Heart left ventricle (tissue), 16 donors: ENCODE results near the gene SZRD1. TPM values are rescaled to one million over a fixed set of nuclear protein-coding genes. Genes with fewer than 3 reads are reported as not detected.

ENCODE experiments used
- ATAC-seq, 4 donors: fragments of 200-7000 bp; cut with Tn5 transposase; one replicate each; pipeline ENCODE4 v1.9.1; 2020 to 2022; ENCODE audit warnings: moderate library complexity in 4 of 4, mild to moderate bottlenecking in 3 of 4, moderate number of reproducible peaks in 1 of 4
- DNase-seq, 5 donors: peaks; one replicate each; pipeline ENCODE4 v3.0.0-alpha.2; 2020
- H3K27ac ChIP-seq, 12 donors: fragments of 200-600 bp; sonication (generic) in 4 of 12; one replicate each; pipeline versions ENCODE4 v1.5.0 to v1.8.0; 2016 to 2022; ENCODE audit warnings: mild to moderate bottlenecking in 2 of 12
- H3K27me3 ChIP-seq, 9 donors: fragments of 200-600 bp; sonication (generic) in 2 of 9; one replicate each; pipeline versions ENCODE4 v1.5.1 to v1.8.0; 2016 to 2022; ENCODE audit warnings: mild to moderate bottlenecking in 3 of 9
- H3K36me3 ChIP-seq, 9 donors: fragments of 200-600 bp; sonication (generic) in 2 of 9; one replicate each; pipeline versions ENCODE4 v1.5.0 to v1.8.0; 2018 to 2022; ENCODE audit warnings: mild to moderate bottlenecking in 2 of 9
- H3K4me1 ChIP-seq, 12 donors: fragments of 200-600 bp; sonication (generic) in 4 of 12; one replicate each; pipeline versions ENCODE4 v1.5.0 to v1.8.0; 2016 to 2022; ENCODE audit warnings: mild to moderate bottlenecking in 3 of 12
- H3K4me3 ChIP-seq, 12 donors: fragments of 200-600 bp; sonication (generic) in 4 of 12; one replicate each; pipeline versions ENCODE4 v1.5.0 to v1.8.0; 2017 to 2022; ENCODE audit warnings: mild to moderate bottlenecking in 9 of 12, moderate library complexity in 4 of 12
- H3K9me3 ChIP-seq, 12 donors: fragments of 200-600 bp; sonication (generic) in 4 of 12; one replicate each; pipeline versions ENCODE4 v1.5.0 to v1.8.0; 2016 to 2022; ENCODE audit warnings: mild to moderate bottlenecking in 1 of 12
- CTCF ChIP-seq, 12 donors: fragments of 200-600 bp; sonication (generic) in 4 of 12; IDR thresholded peaks; one replicate each; pipeline versions ENCODE4 v1.5.0 to v1.8.0; 2018 to 2022; ENCODE audit warnings: antibody characterized with exemption in 12 of 12, mild to moderate bottlenecking in 5 of 12
- POLR2A ChIP-seq, 2 donors: fragments of 450-650 bp; IDR thresholded peaks; one replicate each; pipeline ENCODE4 v1.6.1; 2017; ENCODE audit warnings: antibody characterized with exemption in 2 of 2, mild to moderate bottlenecking in 2 of 2, moderate library complexity in 2 of 2
- WGBS, 4 donors: extraction: QIAGEN DNeasy Blood & Tissue Kit in 2 of 4; methylation state at CpG; one replicate each; pipeline versions ENCODE4 v1.1.5 to v1.1.7; 2013 to 2018; 5-methylcytosine and 5-hydroxymethylcytosine counted together
- intact Hi-C, 10 donors: fragments of 100-400 bp; cut with DNase I; formaldehyde crosslinking; loops; one replicate each; pipeline versions ENCODE4 v1.11.1 to v1.14.2; 2022
- long read RNA-seq, 3 donors: library from polyadenylated mRNA; unstranded; transcript quantifications; one replicate each; pipeline ENCODE4 v2.0.0, GENCODE V29; 2020 to 2021
- polyA plus RNA-seq, 2 donors: library from polyadenylated mRNA; stranded (reverse); fragments of 200-250 nt; gene quantifications; one replicate each; pipeline ENCODE4 v1.2.3, GENCODE V29; 2013
- total RNA-seq, 9 donors: library from RNA; depleted of rRNA in 2 of 9; stranded (reverse); fragments of >200 nt in 2 of 9; fragmentation: NEBNext Ultra II Directional in 3 of 9; extraction: Animal tissue kit (Norgen Biotek cat#: 25700) in 3 of 9; gene quantifications; one replicate each; pipeline versions ENCODE4 v1.1.0 to v1.2.4, GENCODE V29; 2016 to 2023
- donor health status: ischemic (EF 13 %, LVEDD 7.1; RV severe dilation, severe dysfunction).
- donor health status: healthy with polysubstance abuse.
- donor health status: DM: no; HTN: yes; CAD: no.
- donor health status: DM: no; HTN: no; CAD: no.
- donor health status: ischemic (EF 25% LVEDD 6.9; RV normal size, moderate dysfunction).
- donor health status: ischemic (EF 25% LVEDD 5.7; RV mildly dilated, moderate dysfunction).
- donor health status: healthy.
- donor health status: DM: yes; HTN: yes; CAD: no.
- donor health status: ischemic (EF 35%, LVEDD 5.7; RV mildly dilated, moderate dysfunction).
- donor health status: nonischemic (EF 11% LVEDD 7.7; RV severe dilation, severe dysfunction).
- donor health status: DM: yes; HTN: yes; CAD: no.
- donor health status: PGD.
- donor health status: ischemic (EF 29% LVEDD 5.4; RV normal size, mild dysfunction).
- donor health status: nonischemic (EF 23%, LVEDD 6.1; RV moderate dilation, normal function).

SZRD1 gene
- total RNA-seq, result 100 to 1,000 TPM in 3 of 9 donors, 10 to 100 TPM in 6; 57.4 to 130 (median 94.4) TPM
- polyA plus RNA-seq, result 100 to 1,000 TPM in 1 of 2 donors, 10 to 100 TPM in 1; 54.4 to 140 TPM
- long read RNA-seq, donor 1, transcript SZRD1-201 (4 exons, 3,636 nt), result minor isoform, 5 of 72 reads
- long read RNA-seq, donor 1, transcript SZRD1-202 (3 exons, 3,447 nt), result major isoform, 9 of 72 reads
- long read RNA-seq, donor 1, transcript SZRD1-210 (3 exons, 3,401 nt), result minor isoform, 8 of 72 reads
- long read RNA-seq, donor 1, transcript SZRD1-203 (4 exons, 892 nt), result minor isoform, 6 of 72 reads
- long read RNA-seq, donor 1, partial matches to known transcripts, result 36 of 72 reads
- long read RNA-seq, donor 1, other reads (novel, unspliced or antisense), result 8 of 72 reads
- long read RNA-seq, donor 2, transcript SZRD1-201 (4 exons, 3,636 nt), result major isoform, 60 of 269 reads
- long read RNA-seq, donor 2, transcript SZRD1-202 (3 exons, 3,447 nt), result minor isoform, 54 of 269 reads
- long read RNA-seq, donor 2, transcript SZRD1-203 (4 exons, 892 nt), result minor isoform, 19 of 269 reads
- long read RNA-seq, donor 2, transcript SZRD1-210 (3 exons, 3,401 nt), result minor isoform, 48 of 269 reads
- long read RNA-seq, donor 2, partial matches to known transcripts, result 54 of 269 reads
- long read RNA-seq, donor 2, other reads (novel, unspliced or antisense), result 34 of 269 reads
- long read RNA-seq, donor 3, transcript SZRD1-202 (3 exons, 3,447 nt), result minor isoform, 11 of 69 reads
- long read RNA-seq, donor 3, transcript SZRD1-210 (3 exons, 3,401 nt), result major isoform, 12 of 69 reads
- long read RNA-seq, donor 3, transcript SZRD1-201 (4 exons, 3,636 nt), result minor isoform, 10 of 69 reads
- long read RNA-seq, donor 3, partial matches to known transcripts, result 16 of 69 reads
- long read RNA-seq, donor 3, other reads (novel, unspliced or antisense), result 20 of 69 reads

- H3K36me3 ChIP-seq, result no peaks in the 10 kb centered on the region
- no peaks in the 10 kb centered on the region for H3K9me3 ChIP-seq
- TF ChIP-seq POLR2A (IDR thresholded peaks at IDR 0.05) (no peak), CTCF (IDR thresholded peaks at IDR 0.05) (no peak)
- DNase-seq, result peak; percentile 96 to 98 (median 97)
- peak within 1 kb of the TSS; percentile 83 to 100 (median 97) for H3K27ac ChIP-seq
- peak within 1 kb of the TSS; percentile 46 to 98 (median 80) for H3K4me3 ChIP-seq
- 2 to 4% (median 3%) methylated on average over 20 to 24 of the region's 24 CpGs for WGBS, 4 donors
- peak; percentile 90 to 95 (median 93) for ATAC-seq
- H3K4me1 ChIP-seq, result peaks cover 0 to 67% (median 23%) of the 10 kb centered on the region in 12 donors
- intact Hi-C loops, result loop anchor here in 5 of 10 donors (1.0 to 10.0 kb wide), 5 partner anchors 74 to 839 kb away; partner anchors contain the start of genes NECAP2 (in 2 of the 5) and DNAJC16 (in 1 of the 5)
- no peaks in the 10 kb centered on the region for H3K27me3 ChIP-seq
Measured at GRCh38 chr1:16366722-16367257, at the start of gene SZRD1. Gene SZRD1, plus strand, starts transcription at chr1:16367242. Its CDS starts 16 bp downstream, at chr1:16367258.

- peaks cover 0 to 60% (median 27%) of the 10 kb centered on the region in 12 donors for H3K4me1 ChIP-seq
- no peak for TF ChIP-seq CTCF (IDR thresholded peaks at IDR 0.05)
- no peak for TF ChIP-seq POLR2A (IDR thresholded peaks at IDR 0.05)
- H3K36me3 ChIP-seq, result peaks cover 0 to 21% (median 18%) of the 10 kb centered on the region in 9 donors
- DNase-seq, result peak in 4 of 5 donors; percentile 18 to 55 (median 38)
- intact Hi-C loops, result no loop called here
- 40 to 64% (median 57%) methylated on average over 3 of the region's 3 CpGs for WGBS, 4 donors
- no peaks in the 10 kb centered on the region for H3K9me3 ChIP-seq
- peak; percentile 48 to 91 (median 74) for ATAC-seq
- H3K4me3 ChIP-seq, result no peak overlapping the region
- H3K27ac ChIP-seq, result peak overlapping the region in 3 of 12 donors; percentile 1 to 43 (median 24)
- H3K27me3 ChIP-seq, result no peaks in the 10 kb centered on the region
Measured at GRCh38 chr1:16318555-16318954, 48.5 kb upstream of the SZRD1 start.

- WGBS, 4 donors, result 62 to 72% (median 71%) methylated on average over 4 of the region's 4 CpGs
Measured at GRCh38 chr1:16321176-16321867, 45.7 kb upstream of the SZRD1 start.

More at GRCh38 chr1:16321176-16321867, 45.7 kb upstream of the SZRD1 start:
- Histone ChIP-seq H3K36me3 (peaks cover 0 to 4% (median 0%) of the 10 kb centered on the region in 9 donors), H3K27ac (no peak overlapping the region), H3K27me3 (no peaks in the 10 kb centered on the region), H3K9me3 (no peaks in the 10 kb centered on the region), H3K4me1 (peaks cover 0 to 58% (median 38%) of the 10 kb centered on the region in 12 donors), H3K4me3 (no peak overlapping the region)
- no peak for DNase-seq
- intact Hi-C loops, result no loop called here
- no peak for ATAC-seq
- no peak for TF ChIP-seq CTCF (IDR thresholded peaks at IDR 0.05)
- TF ChIP-seq POLR2A (IDR thresholded peaks at IDR 0.05), result no peak
